ENCODE results near the gene MLC1. TPM values are rescaled to one million over a fixed set of nuclear protein-coding genes. Genes with fewer than 3 reads are reported as not detected.

MLC1 gene
- total RNA-seq, 1 experiment from 2014 or later = not detected

DNA sequence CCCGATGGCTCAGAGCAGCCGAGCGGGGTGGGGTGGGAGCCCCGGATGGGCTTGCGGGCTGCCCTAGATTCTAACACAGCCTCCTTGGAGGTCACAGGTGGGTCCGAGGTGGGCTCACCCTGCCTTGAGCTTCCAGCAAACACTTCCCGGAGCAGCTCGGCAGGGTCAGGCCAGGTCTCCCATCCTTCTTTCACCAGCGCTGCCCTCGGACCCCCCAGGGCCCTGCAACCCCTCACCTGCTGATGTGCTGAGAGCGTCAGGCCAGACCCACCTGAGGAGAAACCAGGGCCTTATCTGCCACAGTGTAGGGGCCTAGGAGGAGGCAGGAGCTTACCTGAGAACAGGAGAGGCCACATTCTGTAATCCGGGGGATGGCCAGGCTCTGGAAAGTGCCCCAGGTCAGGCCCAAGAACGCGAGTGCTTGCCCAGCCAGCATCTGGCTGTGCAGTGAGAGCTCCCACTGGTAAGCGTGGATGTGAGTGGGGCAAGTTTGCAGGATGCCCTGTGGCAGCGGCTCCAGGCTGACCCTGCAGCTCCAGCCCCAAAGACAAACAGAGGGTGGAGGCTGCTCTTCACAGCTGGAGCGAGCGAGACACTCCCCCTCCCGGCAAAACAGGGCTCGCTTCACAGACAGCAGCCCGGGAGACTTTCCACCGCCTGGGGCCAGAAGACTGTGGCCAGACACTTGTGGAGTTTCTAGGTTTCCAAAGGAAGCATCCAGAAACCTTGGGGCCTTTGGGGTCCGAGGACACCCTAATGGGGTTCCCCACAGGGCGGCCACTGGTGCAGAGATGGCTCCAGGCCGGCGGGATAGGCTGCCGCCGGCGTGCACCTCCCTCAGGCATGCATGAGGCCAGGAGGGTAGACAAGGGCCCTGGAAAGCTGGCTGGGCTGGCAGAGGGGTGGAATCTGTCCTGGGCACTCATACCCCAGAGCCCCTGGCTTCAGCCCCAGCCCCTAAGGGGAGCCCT lies 72.7 kb downstream of the MLC1 start, which contains the start of gene IL17REL:
Gene IL17REL (minus strand): TSS at position 555 of the 971 bp plus-strand sequence. CDS start 119 bp downstream, at position 436.
- Histone ChIP-seq H3K27ac (ENCODE audit: low read length) (0 out of 2 replicates have a peak within 1 kb of the TSS, but pooled peaks have one; percentile 29), H3K36me3 (ENCODE audit: control insufficient read depth, insufficient read depth, low read length) (no peaks in the 10 kb centered on the region), H3K4me3 (ENCODE audit: low read depth in 2 of 2, low read length in 2 of 2) (peak within 1 kb of the TSS in 1 of 2 experiments; percentile 20; a peak in 2 of 4 replicates), H3K9me3 (ENCODE audit: control insufficient read depth, insufficient read depth, low read depth, low read length) (no peaks in the 10 kb centered on the region), H3K4me1 (ENCODE audit: control insufficient read depth, insufficient read depth, low read length) (peaks cover 32% of the 10 kb centered on the region), H3K27me3 (ENCODE audit: control insufficient read depth, insufficient read depth, low read length) (no peaks in the 10 kb centered on the region)
- TF ChIP-seq TCF7L2 (IDR thresholded peaks at IDR 0.05; ENCODE audit: low read depth, low read length) (no peak), SIN3A (IDR thresholded peaks at IDR 0.05; ENCODE audit: borderline replicate concordance, insufficient read depth, low read depth, low read length) (no peak), POLR2AphosphoS5 (IDR thresholded peaks at IDR 0.05; ENCODE audit: low read depth, low read length) (no peak)
- TF ChIP-seq, protein P1, sequence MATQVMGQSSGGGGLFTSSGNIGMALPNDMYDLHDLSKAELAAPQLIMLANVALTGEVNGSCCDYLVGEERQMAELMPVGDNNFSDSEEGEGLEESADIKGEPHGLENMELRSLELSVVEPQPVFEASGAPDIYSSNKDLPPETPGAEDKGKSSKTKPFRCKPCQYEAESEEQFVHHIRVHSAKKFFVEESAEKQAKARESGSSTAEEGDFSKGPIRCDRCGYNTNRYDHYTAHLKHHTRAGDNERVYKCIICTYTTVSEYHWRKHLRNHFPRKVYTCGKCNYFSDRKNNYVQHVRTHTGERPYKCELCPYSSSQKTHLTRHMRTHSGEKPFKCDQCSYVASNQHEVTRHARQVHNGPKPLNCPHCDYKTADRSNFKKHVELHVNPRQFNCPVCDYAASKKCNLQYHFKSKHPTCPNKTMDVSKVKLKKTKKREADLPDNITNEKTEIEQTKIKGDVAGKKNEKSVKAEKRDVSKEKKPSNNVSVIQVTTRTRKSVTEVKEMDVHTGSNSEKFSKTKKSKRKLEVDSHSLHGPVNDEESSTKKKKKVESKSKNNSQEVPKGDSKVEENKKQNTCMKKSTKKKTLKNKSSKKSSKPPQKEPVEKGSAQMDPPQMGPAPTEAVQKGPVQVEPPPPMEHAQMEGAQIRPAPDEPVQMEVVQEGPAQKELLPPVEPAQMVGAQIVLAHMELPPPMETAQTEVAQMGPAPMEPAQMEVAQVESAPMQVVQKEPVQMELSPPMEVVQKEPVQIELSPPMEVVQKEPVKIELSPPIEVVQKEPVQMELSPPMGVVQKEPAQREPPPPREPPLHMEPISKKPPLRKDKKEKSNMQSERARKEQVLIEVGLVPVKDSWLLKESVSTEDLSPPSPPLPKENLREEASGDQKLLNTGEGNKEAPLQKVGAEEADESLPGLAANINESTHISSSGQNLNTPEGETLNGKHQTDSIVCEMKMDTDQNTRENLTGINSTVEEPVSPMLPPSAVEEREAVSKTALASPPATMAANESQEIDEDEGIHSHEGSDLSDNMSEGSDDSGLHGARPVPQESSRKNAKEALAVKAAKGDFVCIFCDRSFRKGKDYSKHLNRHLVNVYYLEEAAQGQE (IDR thresholded peaks at IDR 0.05; ENCODE audit: insufficient read depth in 1 of 2, low read depth in 2 of 2, low read length in 1 of 2) = no peak
- TF ChIP-seq, protein P2, sequence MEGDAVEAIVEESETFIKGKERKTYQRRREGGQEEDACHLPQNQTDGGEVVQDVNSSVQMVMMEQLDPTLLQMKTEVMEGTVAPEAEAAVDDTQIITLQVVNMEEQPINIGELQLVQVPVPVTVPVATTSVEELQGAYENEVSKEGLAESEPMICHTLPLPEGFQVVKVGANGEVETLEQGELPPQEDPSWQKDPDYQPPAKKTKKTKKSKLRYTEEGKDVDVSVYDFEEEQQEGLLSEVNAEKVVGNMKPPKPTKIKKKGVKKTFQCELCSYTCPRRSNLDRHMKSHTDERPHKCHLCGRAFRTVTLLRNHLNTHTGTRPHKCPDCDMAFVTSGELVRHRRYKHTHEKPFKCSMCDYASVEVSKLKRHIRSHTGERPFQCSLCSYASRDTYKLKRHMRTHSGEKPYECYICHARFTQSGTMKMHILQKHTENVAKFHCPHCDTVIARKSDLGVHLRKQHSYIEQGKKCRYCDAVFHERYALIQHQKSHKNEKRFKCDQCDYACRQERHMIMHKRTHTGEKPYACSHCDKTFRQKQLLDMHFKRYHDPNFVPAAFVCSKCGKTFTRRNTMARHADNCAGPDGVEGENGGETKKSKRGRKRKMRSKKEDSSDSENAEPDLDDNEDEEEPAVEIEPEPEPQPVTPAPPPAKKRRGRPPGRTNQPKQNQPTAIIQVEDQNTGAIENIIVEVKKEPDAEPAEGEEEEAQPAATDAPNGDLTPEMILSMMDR (IDR thresholded peaks at IDR 0.05) = no peak; the same call in 1 of the 2 replicates
- no TSS peak for BruUV-seq (replicated peaks)
- ATAC-seq (peak; percentile 48), DNase-seq (ENCODE audit: low read depth, low spot score) (no peak)
- ChIA-PET CTCF (interaction anchor here (1.0 kb wide), 1 partner anchor 19 kb away, joined by 3 read pairs; no protein-coding TSS in a partner anchor), POLR2A (no interaction called here)
- intact Hi-C loops (cut with micrococcal nuclease; ENCODE audit: unreplicated experiment) = no loop called here
- in situ Hi-C loops (cut with HindIII; ENCODE audit: low pct_unique_long_range_greater_than_20kb, low sequenced_read_pairs) = no loop called here

DNA sequence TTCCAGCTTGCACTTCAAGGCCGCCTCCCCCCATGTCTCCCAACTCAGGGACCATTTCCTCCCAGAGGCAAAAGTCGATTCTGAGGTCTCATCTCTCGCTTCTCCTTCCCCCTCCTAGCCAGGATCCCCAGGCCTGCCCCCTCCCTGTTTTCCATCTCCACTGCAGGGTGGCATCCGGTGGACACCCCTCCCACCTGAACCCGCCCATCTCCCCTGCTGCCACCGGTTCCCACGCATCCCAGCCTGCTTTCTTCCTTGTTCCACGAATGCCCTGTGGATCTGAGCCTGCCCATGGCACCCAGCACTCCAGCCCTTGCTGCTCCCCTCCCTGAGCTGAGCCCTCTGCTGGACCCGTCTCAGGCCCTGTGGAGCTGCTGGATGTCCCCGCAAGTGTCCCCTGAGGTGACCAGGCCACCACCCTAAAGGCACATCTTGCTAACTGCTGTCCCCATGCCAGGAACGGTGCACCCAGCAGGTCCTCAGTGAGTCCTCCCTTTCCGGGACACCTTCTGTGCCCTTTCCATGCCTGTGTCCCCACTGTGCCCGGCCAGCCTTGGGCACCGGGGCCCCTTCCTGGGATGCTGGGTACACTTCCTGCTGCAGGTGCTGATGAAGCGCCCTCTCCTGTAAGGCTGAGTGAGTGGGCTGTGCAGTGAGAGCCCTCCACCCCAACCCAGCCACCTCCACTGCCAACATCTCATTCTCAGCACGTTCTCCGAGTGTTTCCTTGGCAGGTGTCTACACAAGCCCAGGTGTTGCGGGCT lies 73.6 kb downstream of the MLC1 start:
- H3K4me1 ChIP-seq (ENCODE audit: control insufficient read depth, insufficient read depth, low read length) = peaks cover 32% of the 10 kb centered on the region
- ATAC-seq (no peak), DNase-seq (ENCODE audit: low read depth, low spot score) (no peak)
- no peaks in the 10 kb centered on the region for H3K9me3 ChIP-seq (ENCODE audit: control insufficient read depth, insufficient read depth, low read depth, low read length)
- intact Hi-C loops (cut with micrococcal nuclease; ENCODE audit: unreplicated experiment) = no loop called here
- H3K27ac ChIP-seq (ENCODE audit: low read length) = no peak overlapping the region
- no peaks in the 10 kb centered on the region for H3K36me3 ChIP-seq (ENCODE audit: control insufficient read depth, insufficient read depth, low read length)
- H3K4me3 ChIP-seq (ENCODE audit: low read depth in 2 of 2, low read length in 2 of 2) = peak overlapping the region in 1 of 2 experiments; percentile 20; a peak in 2 of 4 replicates
- ChIA-PET POLR2A (no interaction called here), CTCF (no interaction called here)
- no TSS peak for BruUV-seq (replicated peaks)
- H3K27me3 ChIP-seq (ENCODE audit: control insufficient read depth, insufficient read depth, low read length) = no peaks in the 10 kb centered on the region
- in situ Hi-C loops (cut with HindIII; ENCODE audit: low pct_unique_long_range_greater_than_20kb, low sequenced_read_pairs) = no loop called here
- TF ChIP-seq, protein P2 (IDR thresholded peaks at IDR 0.05) = no peak
- no peak for TF ChIP-seq TCF7L2 (IDR thresholded peaks at IDR 0.05; ENCODE audit: low read depth, low read length)
- TF ChIP-seq POLR2AphosphoS5 (IDR thresholded peaks at IDR 0.05; ENCODE audit: low read depth, low read length) = no peak
- TF ChIP-seq, protein P1 (IDR thresholded peaks at IDR 0.05; ENCODE audit: insufficient read depth in 1 of 2, low read depth in 2 of 2, low read length in 1 of 2) = no peak
- no peak for TF ChIP-seq SIN3A (IDR thresholded peaks at IDR 0.05; ENCODE audit: borderline replicate concordance, insufficient read depth, low read depth, low read length)
